GM06990 (cell line): ENCODE results near the gene ASB9.
"Not testable (repeated sequence)": the region's sequence is repeated elsewhere in the genome, so short reads cannot be mapped to it uniquely, and the experiment has no call there.

Source experiments
- DNase-seq: peaks from one replicate; pipeline ENCODE4 v3.0.0-alpha.2; 2011; ENCODE audit not compliant: insufficient read length; ENCODE audit errors: extremely low read depth
- H3K27me3 ChIP-seq: replicated peaks from 2 replicates; pipeline ENCODE4 v1.6.0; 2011; ENCODE audit warnings: low read length; ENCODE audit not compliant: control insufficient read depth, insufficient read depth
- H3K36me3 ChIP-seq: 2 replicates; pipeline ENCODE4 v1.5.1; 2011; ENCODE audit warnings: low read length; ENCODE audit not compliant: control insufficient read depth, insufficient read depth
- H3K4me3 ChIP-seq: replicated peaks from 2 replicates; pipeline ENCODE4 v1.5.1; 2011; ENCODE audit warnings: low read depth, mild to moderate bottlenecking, control low read depth, low read length
- TF ChIP-seq, protein P1 (sequence below): IDR thresholded peaks from 2 replicates; pipeline ENCODE4 v1.5.1; 2011; ENCODE audit warnings: low read length, control low read depth, mild to moderate bottlenecking, inconsistent platforms; ENCODE audit not compliant: insufficient read depth, poor library complexity, severe bottlenecking

ASB9 gene

DNA sequence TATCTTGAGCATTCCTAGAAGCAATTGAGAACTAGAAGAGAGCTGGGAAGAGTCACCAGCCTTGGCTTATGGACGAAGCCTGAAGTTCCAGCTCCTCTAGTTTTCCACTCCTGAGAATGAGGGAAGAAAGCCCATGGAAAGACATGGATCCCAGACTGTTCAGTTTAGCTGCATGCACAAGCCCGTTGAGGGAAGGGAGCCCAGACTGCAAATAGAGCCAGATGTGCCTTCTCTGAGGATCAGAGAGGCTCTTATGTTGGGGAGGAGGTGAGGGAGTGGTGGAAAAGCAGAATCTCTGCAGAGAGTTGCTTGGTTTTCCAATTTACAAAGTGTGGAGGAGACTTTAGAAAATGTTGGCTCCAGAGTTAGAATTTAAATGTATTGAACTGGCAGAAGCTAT lies 69.0 kb downstream of the ASB9 start:
- no peak for DNase-seq
- TF ChIP-seq, protein P1, sequence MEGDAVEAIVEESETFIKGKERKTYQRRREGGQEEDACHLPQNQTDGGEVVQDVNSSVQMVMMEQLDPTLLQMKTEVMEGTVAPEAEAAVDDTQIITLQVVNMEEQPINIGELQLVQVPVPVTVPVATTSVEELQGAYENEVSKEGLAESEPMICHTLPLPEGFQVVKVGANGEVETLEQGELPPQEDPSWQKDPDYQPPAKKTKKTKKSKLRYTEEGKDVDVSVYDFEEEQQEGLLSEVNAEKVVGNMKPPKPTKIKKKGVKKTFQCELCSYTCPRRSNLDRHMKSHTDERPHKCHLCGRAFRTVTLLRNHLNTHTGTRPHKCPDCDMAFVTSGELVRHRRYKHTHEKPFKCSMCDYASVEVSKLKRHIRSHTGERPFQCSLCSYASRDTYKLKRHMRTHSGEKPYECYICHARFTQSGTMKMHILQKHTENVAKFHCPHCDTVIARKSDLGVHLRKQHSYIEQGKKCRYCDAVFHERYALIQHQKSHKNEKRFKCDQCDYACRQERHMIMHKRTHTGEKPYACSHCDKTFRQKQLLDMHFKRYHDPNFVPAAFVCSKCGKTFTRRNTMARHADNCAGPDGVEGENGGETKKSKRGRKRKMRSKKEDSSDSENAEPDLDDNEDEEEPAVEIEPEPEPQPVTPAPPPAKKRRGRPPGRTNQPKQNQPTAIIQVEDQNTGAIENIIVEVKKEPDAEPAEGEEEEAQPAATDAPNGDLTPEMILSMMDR = no peak
- Histone ChIP-seq H3K27me3 (no peaks in the 10 kb centered on the region), H3K4me3 (no peak overlapping the region), H3K36me3 (no peaks in the 10 kb centered on the region)

DNA sequence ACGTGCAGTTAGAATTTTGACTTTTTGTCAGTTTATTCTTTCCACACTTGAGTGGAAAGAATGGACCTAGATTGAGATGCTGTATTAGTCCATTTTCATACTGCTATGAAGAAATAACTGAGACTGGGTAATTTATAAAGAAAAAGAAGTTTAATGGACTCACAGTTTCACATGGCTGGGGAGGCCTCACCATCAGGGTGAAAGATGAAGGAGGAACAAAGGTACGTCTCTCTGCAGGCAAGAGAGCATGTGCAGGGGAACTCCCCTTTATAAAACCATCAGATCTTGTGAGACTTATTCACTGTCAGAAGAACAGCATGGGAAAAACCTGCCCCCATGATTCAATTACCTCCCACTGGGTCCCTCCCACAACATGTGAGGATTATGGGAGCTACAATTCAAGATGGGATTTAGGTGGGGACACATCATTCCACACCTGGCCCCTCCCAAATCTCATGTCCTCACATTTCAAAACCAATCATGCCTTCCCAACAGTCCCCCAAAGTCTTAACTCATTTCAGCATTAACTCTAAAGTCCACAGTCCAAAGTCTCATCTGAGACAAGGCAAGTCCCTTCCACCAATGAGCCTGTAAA lies 71.2 kb downstream of the ASB9 start:
- not testable (repeated sequence) for H3K27me3 ChIP-seq, H3K36me3 ChIP-seq, H3K4me3 ChIP-seq, DNase-seq

DNA sequence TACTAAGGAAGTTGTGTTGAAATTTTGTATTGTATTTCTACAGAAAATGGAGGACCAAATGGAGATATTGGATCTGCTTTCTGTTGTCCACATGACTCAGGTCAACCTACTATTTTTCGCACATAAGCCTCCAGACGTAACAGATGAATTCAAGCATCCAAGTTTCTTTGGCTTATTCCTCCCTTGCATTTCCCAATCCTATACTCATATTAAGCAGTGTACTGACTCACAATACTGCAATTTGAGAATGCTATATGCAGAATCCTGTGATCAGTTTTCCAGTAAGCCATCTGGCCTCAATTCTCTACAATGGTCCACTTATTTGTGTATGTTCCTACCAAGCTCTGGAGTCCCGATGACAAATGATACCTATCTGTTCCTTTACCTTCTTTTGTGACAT lies 75.7 kb downstream of the ASB9 start:
- TF ChIP-seq, protein P1 = no peak
- Histone ChIP-seq H3K36me3 (no peaks in the 10 kb centered on the region), H3K4me3 (no peak overlapping the region), H3K27me3 (no peaks in the 10 kb centered on the region; the same call in 1 of the 2 replicates)
- no peak for DNase-seq
